ENCODE data around the gene AKAP6. TPM values are rescaled to one million over a fixed set of nuclear protein-coding genes. Genes with fewer than 3 reads are reported as not detected.

The AKAP6 gene
- total RNA-seq, 2 experiments from 2014 or later = 0.83 to 1.7 TPM

- H3K4me1 Mint-ChIP-seq (ENCODE audit: low read depth) = no peaks in the 10 kb centered on the region
- ChIA-PET CTCF (no interaction called here), POLR2A (no interaction called here)
- no peaks in the 10 kb centered on the region for H3K9me3 Mint-ChIP-seq (ENCODE audit: insufficient read depth)
- no peaks in the 10 kb centered on the region for H3K27me3 Mint-ChIP-seq (ENCODE audit: low read depth)
- H3K4me3 Mint-ChIP-seq = no peak overlapping the region
- DNase-seq (no peak), ATAC-seq (no peak)
- H3K27ac Mint-ChIP-seq = no peak overlapping the region
- no peaks in the 10 kb centered on the region for H3K36me3 Mint-ChIP-seq (ENCODE audit: low read depth)
These were observed 405.2 kb downstream of the AKAP6 start for GRCh38 chr14:32734261-32734660.

- no peak overlapping the region for H3K27ac Mint-ChIP-seq
- ChIA-PET POLR2A (no interaction called here), CTCF (no interaction called here)
- H3K9me3 Mint-ChIP-seq (ENCODE audit: insufficient read depth) = no peaks in the 10 kb centered on the region
- DNase-seq (no peak), ATAC-seq (no peak)
- no peaks in the 10 kb centered on the region for H3K36me3 Mint-ChIP-seq (ENCODE audit: low read depth)
- H3K4me1 Mint-ChIP-seq (ENCODE audit: low read depth) = no peaks in the 10 kb centered on the region
- H3K4me3 Mint-ChIP-seq = no peak overlapping the region
- no peaks in the 10 kb centered on the region for H3K27me3 Mint-ChIP-seq (ENCODE audit: low read depth)
These were observed 408.5 kb downstream of the AKAP6 start for GRCh38 chr14:32737621-32738020.

- Mint-ChIP-seq H3K9me3 (ENCODE audit: insufficient read depth) (no peaks in the 10 kb centered on the region), H3K36me3 (ENCODE audit: low read depth) (no peaks in the 10 kb centered on the region), H3K27me3 (ENCODE audit: low read depth) (no peaks in the 10 kb centered on the region), H3K4me1 (ENCODE audit: low read depth) (no peaks in the 10 kb centered on the region), H3K4me3 (no peak overlapping the region), H3K27ac (no peak overlapping the region)
- ChIA-PET POLR2A (no interaction called here), CTCF (no interaction called here)
- ATAC-seq = no peak
- no peak for DNase-seq
These were observed 409.2 kb downstream of the AKAP6 start for GRCh38 chr14:32738206-32738871.

- no peaks in the 10 kb centered on the region for H3K36me3 Mint-ChIP-seq (ENCODE audit: low read depth)
- POLR2A ChIA-PET = no interaction called here
- H3K4me3 Mint-ChIP-seq = no peak overlapping the region
- H3K4me1 Mint-ChIP-seq (ENCODE audit: low read depth) = no peaks in the 10 kb centered on the region
- no peak for DNase-seq
- no peaks in the 10 kb centered on the region for H3K9me3 Mint-ChIP-seq (ENCODE audit: insufficient read depth)
- no peak for ATAC-seq
- no peaks in the 10 kb centered on the region for H3K27me3 Mint-ChIP-seq (ENCODE audit: low read depth)
- CTCF ChIA-PET = no interaction called here
- H3K27ac Mint-ChIP-seq = no peak overlapping the region
These were observed 415.8 kb downstream of the AKAP6 start for GRCh38 chr14:32744811-32745445.

GRCh38 chr14:32754209-32754608 is 425.1 kb downstream of the AKAP6 start:
- Mint-ChIP-seq H3K27me3 (ENCODE audit: low read depth) (no peaks in the 10 kb centered on the region), H3K9me3 (ENCODE audit: insufficient read depth) (no peaks in the 10 kb centered on the region), H3K4me1 (ENCODE audit: low read depth) (no peaks in the 10 kb centered on the region), H3K4me3 (no peak overlapping the region), H3K36me3 (ENCODE audit: low read depth) (no peaks in the 10 kb centered on the region), H3K27ac (no peak overlapping the region)
- CTCF ChIA-PET = no interaction called here
- DNase-seq (no peak), ATAC-seq (no peak)
- POLR2A ChIA-PET = no interaction called here

- no peak for ATAC-seq
- no peaks in the 10 kb centered on the region for H3K27me3 Mint-ChIP-seq (ENCODE audit: low read depth)
- no peak for DNase-seq
- H3K36me3 Mint-ChIP-seq (ENCODE audit: low read depth) = no peaks in the 10 kb centered on the region
- H3K27ac Mint-ChIP-seq = no peak overlapping the region
- no peaks in the 10 kb centered on the region for H3K9me3 Mint-ChIP-seq (ENCODE audit: insufficient read depth)
- no peak overlapping the region for H3K4me3 Mint-ChIP-seq
- ChIA-PET POLR2A (no interaction called here), CTCF (no interaction called here)
- H3K4me1 Mint-ChIP-seq (ENCODE audit: low read depth) = no peaks in the 10 kb centered on the region
These were observed 427.1 kb downstream of the AKAP6 start for GRCh38 chr14:32756173-32756572.

GRCh38 chr14:32756775-32757174 is 427.7 kb downstream of the AKAP6 start:
- CTCF ChIA-PET = no interaction called here

GRCh38 chr14:32757568-32757967 is 428.5 kb downstream of the AKAP6 start:
- Mint-ChIP-seq H3K4me1 (ENCODE audit: low read depth) (no peaks in the 10 kb centered on the region), H3K36me3 (ENCODE audit: low read depth) (no peaks in the 10 kb centered on the region), H3K9me3 (ENCODE audit: insufficient read depth) (no peaks in the 10 kb centered on the region), H3K4me3 (no peak overlapping the region), H3K27me3 (ENCODE audit: low read depth) (no peaks in the 10 kb centered on the region), H3K27ac (no peak overlapping the region)
- ChIA-PET POLR2A (no interaction called here), CTCF (no interaction called here)
- DNase-seq (no peak), ATAC-seq (no peak)

More at GRCh38 chr14:32756775-32757174, 427.7 kb downstream of the AKAP6 start:
- POLR2A ChIA-PET = no interaction called here
- ATAC-seq (no peak), DNase-seq (no peak)
- Mint-ChIP-seq H3K4me3 (no peak overlapping the region), H3K27me3 (ENCODE audit: low read depth) (no peaks in the 10 kb centered on the region), H3K9me3 (ENCODE audit: insufficient read depth) (no peaks in the 10 kb centered on the region), H3K4me1 (ENCODE audit: low read depth) (no peaks in the 10 kb centered on the region), H3K36me3 (ENCODE audit: low read depth) (no peaks in the 10 kb centered on the region), H3K27ac (no peak overlapping the region)

- Mint-ChIP-seq H3K36me3 (ENCODE audit: low read depth) (no peaks in the 10 kb centered on the region), H3K4me3 (no peak overlapping the region), H3K27me3 (ENCODE audit: low read depth) (no peaks in the 10 kb centered on the region), H3K9me3 (ENCODE audit: insufficient read depth) (no peaks in the 10 kb centered on the region), H3K4me1 (ENCODE audit: low read depth) (no peaks in the 10 kb centered on the region), H3K27ac (no peak overlapping the region)
- CTCF ChIA-PET = no interaction called here
- ATAC-seq (no peak), DNase-seq (no peak)
- POLR2A ChIA-PET = no interaction called here
These were observed 432.4 kb downstream of the AKAP6 start for GRCh38 chr14:32761381-32761968.

- no peaks in the 10 kb centered on the region for H3K27me3 Mint-ChIP-seq (ENCODE audit: low read depth)
- H3K9me3 Mint-ChIP-seq (ENCODE audit: insufficient read depth) = no peaks in the 10 kb centered on the region
- H3K36me3 Mint-ChIP-seq (ENCODE audit: low read depth) = no peaks in the 10 kb centered on the region
- no peaks in the 10 kb centered on the region for H3K4me1 Mint-ChIP-seq (ENCODE audit: low read depth)
- no peak overlapping the region for H3K27ac Mint-ChIP-seq
- no peak overlapping the region for H3K4me3 Mint-ChIP-seq
- no peak for ATAC-seq
- ChIA-PET CTCF (interaction anchor here (0.7 kb wide), 1 partner anchor 45 kb away, joined by 3 read pairs; no protein-coding TSS in a partner anchor), POLR2A (no interaction called here)
- no peak for DNase-seq
These were observed 433.8 kb downstream of the AKAP6 start for GRCh38 chr14:32762886-32763285.

GRCh38 chr14:32763673-32764072 is 434.6 kb downstream of the AKAP6 start:
- no peak for DNase-seq
- H3K4me3 Mint-ChIP-seq = no peak overlapping the region
- no peaks in the 10 kb centered on the region for H3K4me1 Mint-ChIP-seq (ENCODE audit: low read depth)
- H3K9me3 Mint-ChIP-seq (ENCODE audit: insufficient read depth) = no peaks in the 10 kb centered on the region
- no peaks in the 10 kb centered on the region for H3K36me3 Mint-ChIP-seq (ENCODE audit: low read depth)
- no peak for ATAC-seq
- H3K27me3 Mint-ChIP-seq (ENCODE audit: low read depth) = no peaks in the 10 kb centered on the region
- ChIA-PET POLR2A (no interaction called here), CTCF (no interaction called here)
- no peak overlapping the region for H3K27ac Mint-ChIP-seq

GRCh38 chr14:32764131-32764530 is 435.0 kb downstream of the AKAP6 start:
- Mint-ChIP-seq H3K4me3 (no peak overlapping the region), H3K4me1 (ENCODE audit: low read depth) (no peaks in the 10 kb centered on the region), H3K9me3 (ENCODE audit: insufficient read depth) (no peaks in the 10 kb centered on the region), H3K27ac (no peak overlapping the region), H3K27me3 (ENCODE audit: low read depth) (no peaks in the 10 kb centered on the region), H3K36me3 (ENCODE audit: low read depth) (no peaks in the 10 kb centered on the region)
- ATAC-seq (no peak), DNase-seq (no peak)
- POLR2A ChIA-PET = no interaction called here
- CTCF ChIA-PET = interaction anchor here (0.7 kb wide), 1 partner anchor 31 kb away, joined by 3 read pairs; no protein-coding TSS in a partner anchor
